ENCODE data around the gene FOXP1.

- TF ChIP-seq, protein P1, sequence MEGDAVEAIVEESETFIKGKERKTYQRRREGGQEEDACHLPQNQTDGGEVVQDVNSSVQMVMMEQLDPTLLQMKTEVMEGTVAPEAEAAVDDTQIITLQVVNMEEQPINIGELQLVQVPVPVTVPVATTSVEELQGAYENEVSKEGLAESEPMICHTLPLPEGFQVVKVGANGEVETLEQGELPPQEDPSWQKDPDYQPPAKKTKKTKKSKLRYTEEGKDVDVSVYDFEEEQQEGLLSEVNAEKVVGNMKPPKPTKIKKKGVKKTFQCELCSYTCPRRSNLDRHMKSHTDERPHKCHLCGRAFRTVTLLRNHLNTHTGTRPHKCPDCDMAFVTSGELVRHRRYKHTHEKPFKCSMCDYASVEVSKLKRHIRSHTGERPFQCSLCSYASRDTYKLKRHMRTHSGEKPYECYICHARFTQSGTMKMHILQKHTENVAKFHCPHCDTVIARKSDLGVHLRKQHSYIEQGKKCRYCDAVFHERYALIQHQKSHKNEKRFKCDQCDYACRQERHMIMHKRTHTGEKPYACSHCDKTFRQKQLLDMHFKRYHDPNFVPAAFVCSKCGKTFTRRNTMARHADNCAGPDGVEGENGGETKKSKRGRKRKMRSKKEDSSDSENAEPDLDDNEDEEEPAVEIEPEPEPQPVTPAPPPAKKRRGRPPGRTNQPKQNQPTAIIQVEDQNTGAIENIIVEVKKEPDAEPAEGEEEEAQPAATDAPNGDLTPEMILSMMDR (IDR thresholded peaks at IDR 0.05; ENCODE audit: low read length): no peak
- TF ChIP-seq EZH2 (IDR thresholded peaks at IDR 0.05; ENCODE audit: borderline replicate concordance, low read length): no peak
Measured at GRCh38 chr3:71035886-71036285, 547.6 kb downstream of the FOXP1 start.
